HG02642 (cell line): ENCODE data around the gene FAM210A.
"Not testable (repeated sequence)": the region's sequence is repeated elsewhere in the genome, so short reads cannot be mapped to it uniquely, and the experiment has no call there.

Experiments
- ATAC-seq: cut with Tn5 transposase; IDR thresholded peaks from one replicate; pipeline ENCODE4 v1.9.1; 2021; ENCODE audit warnings: mild to moderate bottlenecking; ENCODE audit not compliant: unreplicated experiment, poor library complexity

Gene FAM210A

GRCh38 chr18:13710414-13710831, 15.9 kb downstream of the FAM210A start:
- ATAC-seq = no peak

GRCh38 chr18:13703899-13704298, 22.5 kb downstream of the FAM210A start:
- ATAC-seq = no peak

- no peak for ATAC-seq
Measured at GRCh38 chr18:13700153-13700552, 26.2 kb downstream of the FAM210A start.

- no peak for ATAC-seq
Measured at GRCh38 chr18:13696961-13697360, 29.4 kb downstream of the FAM210A start.

GRCh38 chr18:13695337-13695736, 31.0 kb downstream of the FAM210A start:
- ATAC-seq = not testable (repeated sequence)

GRCh38 chr18:13690060-13690459, 36.3 kb downstream of the FAM210A start:
- ATAC-seq = not testable (repeated sequence)

GRCh38 chr18:13688191-13689136, 37.9 kb downstream of the FAM210A start:
- ATAC-seq = no peak

GRCh38 chr18:13684546-13684945, 41.8 kb downstream of the FAM210A start:
- no peak for ATAC-seq

GRCh38 chr18:13681701-13682100, 44.7 kb downstream of the FAM210A start:
- ATAC-seq = no peak

GRCh38 chr18:13680612-13681011, 45.7 kb downstream of the FAM210A start:
- no peak for ATAC-seq

GRCh38 chr18:13677350-13677749, 49.0 kb downstream of the FAM210A start:
- ATAC-seq = not testable (repeated sequence)

GRCh38 chr18:13676471-13676870, 49.9 kb downstream of the FAM210A start:
- no peak for ATAC-seq

- ATAC-seq = no peak
Measured at GRCh38 chr18:13672657-13673056, 53.7 kb downstream of the FAM210A start.

GRCh38 chr18:13661779-13662256, 64.5 kb downstream of the FAM210A start:
- no peak for ATAC-seq

GRCh38 chr18:13661051-13661778, 65.1 kb downstream of the FAM210A start:
- ATAC-seq = no peak

- ATAC-seq = no peak
Measured at GRCh38 chr18:13660510-13660909, 65.8 kb downstream of the FAM210A start.

- ATAC-seq = no peak
Measured at GRCh38 chr18:13658436-13659204, 67.7 kb downstream of the FAM210A start.

GRCh38 chr18:13657974-13658373, 68.4 kb downstream of the FAM210A start:
- no peak for ATAC-seq

- ATAC-seq = no peak
Measured at GRCh38 chr18:13653746-13654433, 72.5 kb downstream of the FAM210A start.
